ENCODE measurements around the gene ADARB2.

ADARB2 gene

GRCh38 chr10:1377740-1378397 lies 359.5 kb downstream of the ADARB2 start:
- no peak for DNase-seq

GRCh38 chr10:1377231-1377630 lies 360.1 kb downstream of the ADARB2 start:
- no peak for DNase-seq

GRCh38 chr10:1376384-1376945 lies 360.9 kb downstream of the ADARB2 start:
- no peak for DNase-seq

GRCh38 chr10:1375346-1376170 lies 361.8 kb downstream of the ADARB2 start:
- DNase-seq: no peak

GRCh38 chr10:1374511-1375345 lies 362.6 kb downstream of the ADARB2 start:
- DNase-seq: no peak

GRCh38 chr10:1373287-1373686 lies 364.0 kb downstream of the ADARB2 start:
- no peak for DNase-seq

- no peak for DNase-seq
Measured at GRCh38 chr10:1372212-1372611, 365.1 kb downstream of the ADARB2 start.

GRCh38 chr10:1370298-1370697 lies 367.0 kb downstream of the ADARB2 start:
- no peak for DNase-seq

- no peak for DNase-seq
Measured at GRCh38 chr10:1369665-1370064, 367.7 kb downstream of the ADARB2 start.

- DNase-seq: no peak
Measured at GRCh38 chr10:1369197-1369596, 368.1 kb downstream of the ADARB2 start.

GRCh38 chr10:1368842-1369171 lies 368.5 kb downstream of the ADARB2 start:
- peak in 1 of 2 experiments; percentile 44 for DNase-seq

GRCh38 chr10:1367938-1368841 lies 369.1 kb downstream of the ADARB2 start:
- no peak for DNase-seq

- DNase-seq: no peak
Measured at GRCh38 chr10:1366811-1367425, 370.4 kb downstream of the ADARB2 start.

GRCh38 chr10:1366322-1366691 lies 371.0 kb downstream of the ADARB2 start:
- no peak for DNase-seq

GRCh38 chr10:1365540-1366321 lies 371.6 kb downstream of the ADARB2 start:
- DNase-seq: no peak

- DNase-seq: no peak
Measured at GRCh38 chr10:1364151-1364910, 373.0 kb downstream of the ADARB2 start.

- no peak for DNase-seq
Measured at GRCh38 chr10:1363446-1364121, 373.7 kb downstream of the ADARB2 start.

GRCh38 chr10:1362589-1363445 lies 374.5 kb downstream of the ADARB2 start:
- DNase-seq: no peak
